ENCODE results near the gene RABGAP1L.
"Not testable (repeated sequence)": the region's sequence is repeated elsewhere in the genome, so short reads cannot be mapped to it uniquely, and the experiment has no call there.

Gene RABGAP1L

DNA sequence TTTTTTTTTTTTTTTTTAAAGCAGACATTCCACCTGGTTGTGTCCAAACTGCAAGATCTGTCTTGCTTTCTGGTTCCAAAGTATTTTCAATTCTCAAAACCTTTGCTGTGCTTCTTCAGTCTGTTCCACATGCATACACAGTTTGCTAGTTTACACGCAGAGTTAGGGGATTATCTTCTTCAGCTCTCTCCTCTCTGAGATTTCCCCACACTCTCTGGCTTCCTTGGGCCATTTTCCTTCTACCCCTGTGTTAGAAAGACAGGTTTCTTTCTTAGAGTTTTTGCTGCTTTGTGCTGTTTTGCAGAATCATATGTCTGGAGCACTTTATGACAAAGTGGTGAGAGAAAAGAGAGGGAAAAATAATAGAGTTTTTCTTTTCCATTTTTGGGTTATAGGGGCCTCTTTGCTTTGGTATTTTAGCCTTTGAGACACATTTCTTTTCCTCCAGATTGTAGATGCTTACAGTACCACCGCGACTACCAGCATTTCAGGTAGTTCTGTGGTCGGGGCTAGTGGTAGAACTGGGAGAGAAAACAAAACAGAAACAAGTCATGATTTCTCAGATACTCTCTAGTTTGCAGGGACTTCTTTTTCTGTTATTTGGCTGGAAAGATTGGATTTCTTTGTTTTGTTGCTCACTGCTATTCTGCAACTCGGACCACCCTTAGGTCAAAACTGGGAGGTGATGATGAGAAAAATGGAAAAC, 66.3 kb downstream of the RABGAP1L start:
- H3K36me3 ChIP-seq (ENCODE audit: control insufficient read depth, insufficient read depth, low read length), result no peaks in the 10 kb centered on the region
- H3K79me2 ChIP-seq, result no peaks in the 10 kb centered on the region
- H3K4me2 ChIP-seq (ENCODE audit: low read length), result no peak overlapping the region
- no peaks in the 10 kb centered on the region for H3K4me1 ChIP-seq
- H3K9me3 ChIP-seq (ENCODE audit: control insufficient read depth, low read length), result no peaks in the 10 kb centered on the region
- no peak overlapping the region for H3K27ac ChIP-seq
- no peaks in the 10 kb centered on the region for H3K27me3 ChIP-seq (ENCODE audit: control insufficient read depth, insufficient read depth, low read length)
- no peak overlapping the region for H3K4me3 ChIP-seq (ENCODE audit: low read depth, low read length)
- TF ChIP-seq, protein P1, sequence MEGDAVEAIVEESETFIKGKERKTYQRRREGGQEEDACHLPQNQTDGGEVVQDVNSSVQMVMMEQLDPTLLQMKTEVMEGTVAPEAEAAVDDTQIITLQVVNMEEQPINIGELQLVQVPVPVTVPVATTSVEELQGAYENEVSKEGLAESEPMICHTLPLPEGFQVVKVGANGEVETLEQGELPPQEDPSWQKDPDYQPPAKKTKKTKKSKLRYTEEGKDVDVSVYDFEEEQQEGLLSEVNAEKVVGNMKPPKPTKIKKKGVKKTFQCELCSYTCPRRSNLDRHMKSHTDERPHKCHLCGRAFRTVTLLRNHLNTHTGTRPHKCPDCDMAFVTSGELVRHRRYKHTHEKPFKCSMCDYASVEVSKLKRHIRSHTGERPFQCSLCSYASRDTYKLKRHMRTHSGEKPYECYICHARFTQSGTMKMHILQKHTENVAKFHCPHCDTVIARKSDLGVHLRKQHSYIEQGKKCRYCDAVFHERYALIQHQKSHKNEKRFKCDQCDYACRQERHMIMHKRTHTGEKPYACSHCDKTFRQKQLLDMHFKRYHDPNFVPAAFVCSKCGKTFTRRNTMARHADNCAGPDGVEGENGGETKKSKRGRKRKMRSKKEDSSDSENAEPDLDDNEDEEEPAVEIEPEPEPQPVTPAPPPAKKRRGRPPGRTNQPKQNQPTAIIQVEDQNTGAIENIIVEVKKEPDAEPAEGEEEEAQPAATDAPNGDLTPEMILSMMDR (IDR thresholded peaks at IDR 0.05), result no peak
- H3K9ac ChIP-seq, result no peak overlapping the region
- no peak overlapping the region for H2AFZ ChIP-seq

DNA sequence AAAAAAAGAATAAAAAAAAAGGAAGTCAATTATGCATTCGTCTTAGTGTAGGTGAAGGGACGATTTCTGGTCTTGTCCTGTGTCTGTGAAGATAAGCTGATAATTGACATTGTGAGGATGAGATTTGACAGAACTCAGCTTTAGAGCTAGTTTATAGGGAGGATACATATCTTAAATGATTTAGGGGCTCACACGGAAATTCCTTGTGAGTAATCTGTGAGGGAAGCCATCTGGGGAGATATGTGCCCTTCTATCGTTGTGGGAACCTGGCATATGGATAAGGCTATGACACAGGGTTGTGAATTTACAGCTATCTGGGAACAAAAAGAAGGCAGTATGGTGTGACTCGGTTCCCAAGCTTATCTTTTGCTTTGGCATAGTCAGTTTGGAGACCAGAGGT, 71.1 kb downstream of the RABGAP1L start:
- no peaks in the 10 kb centered on the region for H3K79me2 ChIP-seq
- no peak overlapping the region for H2AFZ ChIP-seq
- no peaks in the 10 kb centered on the region for H3K36me3 ChIP-seq (ENCODE audit: control insufficient read depth, insufficient read depth, low read length)
- no peak overlapping the region for H3K4me3 ChIP-seq (ENCODE audit: low read depth, low read length)
- H3K9ac ChIP-seq, result no peak overlapping the region
- TF ChIP-seq, protein P1 (IDR thresholded peaks at IDR 0.05), result no peak
- H3K27ac ChIP-seq, result no peak overlapping the region
- H3K9me3 ChIP-seq (ENCODE audit: control insufficient read depth, low read length), result no peaks in the 10 kb centered on the region
- H3K27me3 ChIP-seq (ENCODE audit: control insufficient read depth, insufficient read depth, low read length), result no peaks in the 10 kb centered on the region
- H3K4me2 ChIP-seq (ENCODE audit: low read length), result no peak overlapping the region
- no peaks in the 10 kb centered on the region for H3K4me1 ChIP-seq

DNA sequence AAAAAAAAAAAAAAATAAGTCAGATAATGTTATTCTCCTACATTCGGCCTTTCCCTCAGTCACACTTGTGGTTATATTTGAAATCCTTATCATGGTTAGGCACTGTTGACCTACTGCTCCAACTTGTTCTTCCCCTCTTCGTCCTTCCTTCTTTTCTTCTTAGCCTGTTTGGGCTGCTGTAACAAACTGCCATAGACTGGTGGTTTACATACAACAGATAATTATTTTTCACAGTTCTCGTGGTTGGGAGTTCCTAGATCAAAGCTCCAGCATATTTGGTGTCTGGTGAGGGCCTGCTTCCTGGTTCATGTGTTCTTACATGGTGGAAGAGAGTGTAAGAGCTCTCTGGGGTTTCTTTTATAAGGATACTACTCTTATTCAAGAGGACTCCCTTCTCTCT, 73.4 kb downstream of the RABGAP1L start:
- Histone ChIP-seq H3K4me2 (ENCODE audit: low read length) (no peak overlapping the region), H3K9ac (no peak overlapping the region), H3K4me3 (ENCODE audit: low read depth, low read length) (no peak overlapping the region), H3K4me1 (no peaks in the 10 kb centered on the region), H3K9me3 (ENCODE audit: control insufficient read depth, low read length) (no peaks in the 10 kb centered on the region), H2AFZ (no peak overlapping the region), H3K36me3 (ENCODE audit: control insufficient read depth, insufficient read depth, low read length) (no peaks in the 10 kb centered on the region), H3K27me3 (ENCODE audit: control insufficient read depth, insufficient read depth, low read length) (no peaks in the 10 kb centered on the region), H3K79me2 (no peaks in the 10 kb centered on the region), H3K27ac (no peak overlapping the region)
- TF ChIP-seq, protein P1 (IDR thresholded peaks at IDR 0.05), result no peak

DNA sequence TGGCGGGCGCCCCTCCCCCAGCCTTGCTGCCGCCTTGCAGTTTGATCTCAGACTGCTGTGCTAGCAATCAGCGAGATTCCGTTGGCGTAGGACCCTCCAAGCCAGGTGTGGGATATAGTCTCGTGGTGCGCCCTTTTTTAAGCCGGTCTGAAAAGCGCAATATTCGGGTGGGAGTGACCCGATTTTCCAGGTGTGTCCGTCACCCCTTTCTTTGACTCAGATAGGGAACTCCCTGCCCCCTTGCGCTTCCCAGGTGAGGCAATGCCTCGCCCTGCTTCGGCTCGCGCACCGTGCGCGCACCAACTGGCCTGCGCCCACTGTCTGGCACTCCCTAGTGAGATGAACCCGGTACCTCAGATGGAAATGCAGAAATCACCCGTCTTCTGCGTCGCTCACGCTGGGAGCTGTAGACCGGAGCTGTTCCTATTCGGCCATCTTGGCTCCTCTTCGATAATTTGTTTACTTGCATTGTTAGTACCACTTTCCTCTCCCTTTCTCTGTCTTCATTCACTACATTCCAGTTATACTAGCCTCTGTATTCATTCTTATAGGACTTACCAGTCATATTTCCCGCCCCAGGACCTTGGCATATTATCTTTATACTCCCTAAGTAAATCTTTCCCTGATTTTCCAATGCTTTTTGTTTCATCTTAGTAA, 79.7 kb downstream of the RABGAP1L start:
- not testable (repeated sequence) for H3K4me2 ChIP-seq (ENCODE audit: low read length); H2AFZ ChIP-seq; H3K36me3 ChIP-seq (ENCODE audit: control insufficient read depth, insufficient read depth, low read length); H3K4me3 ChIP-seq (ENCODE audit: low read depth, low read length); H3K9me3 ChIP-seq (ENCODE audit: control insufficient read depth, low read length); H3K4me1 ChIP-seq; H3K27me3 ChIP-seq (ENCODE audit: control insufficient read depth, insufficient read depth, low read length); H3K79me2 ChIP-seq; H3K9ac ChIP-seq; H3K27ac ChIP-seq

DNA sequence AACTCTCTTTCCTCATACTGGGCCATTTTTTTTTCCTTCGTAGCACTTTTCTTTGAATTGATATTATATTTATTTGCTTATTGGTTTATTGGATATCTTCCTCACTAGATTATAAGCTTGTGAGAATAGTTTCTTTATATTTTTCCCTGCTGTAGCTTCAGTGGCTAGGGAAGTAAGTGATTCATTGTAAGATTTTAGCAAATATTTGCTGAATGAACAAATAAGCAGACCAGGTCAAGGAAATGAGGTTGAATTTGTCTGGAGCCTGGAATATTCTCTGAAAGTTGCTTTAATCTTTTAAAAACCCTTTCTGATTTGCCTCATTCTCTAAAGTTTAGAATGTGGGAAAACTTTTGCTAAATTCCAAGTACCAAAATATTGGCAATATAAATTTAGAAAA, 80.2 kb downstream of the RABGAP1L start:
- no peak overlapping the region for H2AFZ ChIP-seq
- H3K9ac ChIP-seq, result no peak overlapping the region
- no peaks in the 10 kb centered on the region for H3K4me1 ChIP-seq
- H3K4me3 ChIP-seq (ENCODE audit: low read depth, low read length), result no peak overlapping the region
- H3K36me3 ChIP-seq (ENCODE audit: control insufficient read depth, insufficient read depth, low read length), result no peaks in the 10 kb centered on the region
- H3K27me3 ChIP-seq (ENCODE audit: control insufficient read depth, insufficient read depth, low read length), result no peaks in the 10 kb centered on the region
- no peaks in the 10 kb centered on the region for H3K79me2 ChIP-seq
- H3K27ac ChIP-seq, result no peak overlapping the region
- TF ChIP-seq, protein P1 (IDR thresholded peaks at IDR 0.05), result no peak
- H3K4me2 ChIP-seq (ENCODE audit: low read length), result no peak overlapping the region
- no peaks in the 10 kb centered on the region for H3K9me3 ChIP-seq (ENCODE audit: control insufficient read depth, low read length)
